ACC112 (cell line): Measurements from ENCODE around the gene BCL3.
A peak's percentile ranks its signal among the peaks of the same experiment; 100 is the strongest.
"Not testable (repeated sequence)": the region's sequence is repeated elsewhere in the genome, so short reads cannot be mapped to it uniquely, and the experiment has no call there.

Source experiments
- H2AFZ ChIP-seq: fragments of 200-600 bp; sonication (generic); one replicate; pipeline ENCODE4 v1.6.0; 2017; ENCODE audit warnings: antibody characterized with exemption, low read length; ENCODE audit not compliant: unreplicated experiment
- H3K27ac ChIP-seq: fragments of 200-600 bp; sonication (generic); 2 replicates; pipeline ENCODE4 v1.5.1; 2014; ENCODE audit warnings: low read depth, mild to moderate bottlenecking, antibody characterized with exemption, low read length, moderate library complexity
- H3K27me3 ChIP-seq: fragments of 200-600 bp; sonication (generic); 2 replicates; pipeline ENCODE4 v1.6.1; 2014; ENCODE audit warnings: mild to moderate bottlenecking, antibody characterized with exemption, low read length, moderate library complexity, mixed read lengths; ENCODE audit not compliant: insufficient read depth
- H3K36me3 ChIP-seq: fragments of 200-600 bp; sonication (generic); 2 replicates; pipeline ENCODE4 v1.6.1; 2016; ENCODE audit warnings: mild to moderate bottlenecking, antibody characterized with exemption, low read length, moderate library complexity, mixed read lengths; ENCODE audit not compliant: insufficient read depth
- H3K4me1 ChIP-seq: fragments of 200-600 bp; sonication (generic); one replicate; pipeline ENCODE4 v1.6.1; 2016; ENCODE audit warnings: low read length, mixed read lengths; ENCODE audit not compliant: insufficient read depth, unreplicated experiment, control insufficient read depth
- H3K4me3 ChIP-seq: fragments of 200-600 bp; sonication (generic); 2 replicates; pipeline ENCODE4 v1.5.1; 2014; ENCODE audit warnings: mild to moderate bottlenecking, low read depth, low read length
- H3K79me2 ChIP-seq: fragments of 200-600 bp; sonication (generic); one replicate; pipeline ENCODE4 v1.6.0; 2016; ENCODE audit warnings: low read length; ENCODE audit not compliant: control insufficient read depth, unreplicated experiment, insufficient read depth

Gene BCL3

GRCh38 chr19:44721369-44721768 lies 27.1 kb upstream of the BCL3 start:
- not testable (repeated sequence) for H3K79me2 ChIP-seq, H3K27me3 ChIP-seq, H3K27ac ChIP-seq, H2AFZ ChIP-seq, H3K36me3 ChIP-seq, H3K4me3 ChIP-seq
- peaks cover 20% of the 10 kb centered on the region for H3K4me1 ChIP-seq

- Histone ChIP-seq H3K4me1 (peaks cover 20% of the 10 kb centered on the region), H3K27me3 (no peaks in the 10 kb centered on the region), H3K27ac (no peak overlapping the region), H2AFZ (no peak overlapping the region), H3K36me3 (no peaks in the 10 kb centered on the region), H3K4me3 (no peak overlapping the region), H3K79me2 (no peaks in the 10 kb centered on the region)
Measured at GRCh38 chr19:44722131-44723121, 26.1 kb upstream of the BCL3 start.

GRCh38 chr19:44723299-44723951 lies 25.1 kb upstream of the BCL3 start:
- H3K36me3 ChIP-seq, result no peaks in the 10 kb centered on the region
- H3K27me3 ChIP-seq, result no peaks in the 10 kb centered on the region
- no peak overlapping the region for H3K27ac ChIP-seq
- no peak overlapping the region for H3K4me3 ChIP-seq
- no peak overlapping the region for H2AFZ ChIP-seq
- H3K79me2 ChIP-seq, result no peaks in the 10 kb centered on the region
- peaks cover 19% of the 10 kb centered on the region for H3K4me1 ChIP-seq

- H3K4me1 ChIP-seq, result peaks cover 14% of the 10 kb centered on the region
Measured at GRCh38 chr19:44723952-44724319, 24.6 kb upstream of the BCL3 start.

GRCh38 chr19:44725251-44725650 lies 23.3 kb upstream of the BCL3 start:
- Histone ChIP-seq H3K27ac (no peak overlapping the region), H3K4me3 (0 out of 2 replicates have a peak overlapping the region, but pooled peaks have one; percentile 54), H3K36me3 (no peaks in the 10 kb centered on the region), H3K27me3 (no peaks in the 10 kb centered on the region), H2AFZ (peak overlapping the region; percentile 21), H3K79me2 (no peaks in the 10 kb centered on the region), H3K4me1 (peaks cover 11% of the 10 kb centered on the region)

More at GRCh38 chr19:44723952-44724319, 24.6 kb upstream of the BCL3 start:
- Histone ChIP-seq H3K4me3 (no peak overlapping the region), H3K27me3 (no peaks in the 10 kb centered on the region), H3K27ac (no peak overlapping the region), H2AFZ (no peak overlapping the region), H3K79me2 (no peaks in the 10 kb centered on the region), H3K36me3 (no peaks in the 10 kb centered on the region)

GRCh38 chr19:44725684-44726083 lies 22.8 kb upstream of the BCL3 start:
- H3K4me1 ChIP-seq, result peaks cover 11% of the 10 kb centered on the region
- no peaks in the 10 kb centered on the region for H3K79me2 ChIP-seq
- no peaks in the 10 kb centered on the region for H3K27me3 ChIP-seq
- no peak overlapping the region for H3K4me3 ChIP-seq
- H2AFZ ChIP-seq, result peak overlapping the region; percentile 21
- H3K27ac ChIP-seq, result no peak overlapping the region
- no peaks in the 10 kb centered on the region for H3K36me3 ChIP-seq

GRCh38 chr19:44726465-44726864 lies 22.0 kb upstream of the BCL3 start:
- H3K79me2 ChIP-seq, result no peaks in the 10 kb centered on the region
- no peaks in the 10 kb centered on the region for H3K27me3 ChIP-seq
- no peak overlapping the region for H3K27ac ChIP-seq
- H3K4me3 ChIP-seq, result no peak overlapping the region
- H3K36me3 ChIP-seq, result no peaks in the 10 kb centered on the region
- no peak overlapping the region for H2AFZ ChIP-seq
- H3K4me1 ChIP-seq, result peaks cover 11% of the 10 kb centered on the region

- Histone ChIP-seq H3K4me1 (peaks cover 11% of the 10 kb centered on the region), H2AFZ (no peak overlapping the region), H3K4me3 (no peak overlapping the region), H3K79me2 (no peaks in the 10 kb centered on the region), H3K27me3 (no peaks in the 10 kb centered on the region), H3K36me3 (no peaks in the 10 kb centered on the region), H3K27ac (no peak overlapping the region)
Measured at GRCh38 chr19:44728178-44728577, 20.3 kb upstream of the BCL3 start.

- H3K79me2 ChIP-seq, result no peaks in the 10 kb centered on the region
- no peak overlapping the region for H2AFZ ChIP-seq
- no peak overlapping the region for H3K27ac ChIP-seq
- no peak overlapping the region for H3K4me3 ChIP-seq
- H3K36me3 ChIP-seq, result no peaks in the 10 kb centered on the region
- no peaks in the 10 kb centered on the region for H3K27me3 ChIP-seq
- H3K4me1 ChIP-seq, result peaks cover 4% of the 10 kb centered on the region
Measured at GRCh38 chr19:44729516-44730033, 18.9 kb upstream of the BCL3 start.

GRCh38 chr19:44731081-44731480 lies 17.4 kb upstream of the BCL3 start:
- Histone ChIP-seq H3K4me1 (no peaks in the 10 kb centered on the region), H3K4me3 (no peak overlapping the region), H3K27me3 (no peaks in the 10 kb centered on the region), H3K79me2 (no peaks in the 10 kb centered on the region), H2AFZ (no peak overlapping the region), H3K36me3 (no peaks in the 10 kb centered on the region), H3K27ac (no peak overlapping the region)
